8988T (cell line): Measurements from ENCODE around the gene COL15A1.
"Not testable (repeated sequence)": the region's sequence is repeated elsewhere in the genome, so short reads cannot be mapped to it uniquely, and the experiment has no call there.

Source experiments
- DNase-seq: peaks from one replicate; pipeline ENCODE4 v3.0.0; 2011

The COL15A1 gene

DNA sequence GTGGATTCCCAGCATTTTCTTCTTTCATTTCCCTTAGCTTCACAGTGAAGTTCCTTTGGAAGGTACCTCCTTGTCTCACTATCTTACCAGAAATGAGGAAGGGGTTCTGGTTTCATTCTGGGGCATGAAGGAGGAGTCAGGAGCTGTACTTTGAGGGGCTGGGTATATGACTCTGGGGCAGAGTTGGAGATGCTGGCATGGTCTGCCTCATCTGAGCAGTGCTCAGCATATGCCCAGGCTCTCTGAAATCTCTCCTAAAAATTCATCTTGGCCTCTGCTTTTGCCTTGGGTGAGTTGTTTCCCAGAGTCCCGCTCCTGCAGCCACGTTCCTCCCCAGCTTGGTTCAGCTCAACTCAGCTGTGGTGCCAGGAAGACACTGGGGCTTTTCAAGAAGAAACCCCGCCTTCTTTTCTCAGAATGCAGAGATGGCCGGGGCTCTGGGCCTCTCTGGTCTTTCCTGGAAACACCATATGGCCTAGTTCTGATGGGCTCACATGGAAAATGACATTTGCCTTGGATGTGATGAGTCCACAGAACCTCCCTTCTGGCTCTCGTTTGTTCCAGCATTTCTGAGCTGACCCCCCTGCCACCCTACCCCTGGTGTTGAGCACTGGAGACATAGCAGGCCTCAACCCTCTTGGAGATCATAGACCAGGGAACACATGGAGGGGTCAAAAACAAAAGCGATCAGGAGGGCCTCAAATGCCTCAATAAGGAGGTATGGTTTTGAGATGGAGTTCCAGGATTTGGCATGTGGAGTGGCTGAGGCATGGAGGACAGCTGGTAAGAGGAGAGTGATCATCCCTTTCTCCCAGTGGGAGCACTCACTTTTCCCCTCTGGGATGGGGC is 149.2 kb downstream of the COL15A1 start:
- DNase-seq: no peak

DNA sequence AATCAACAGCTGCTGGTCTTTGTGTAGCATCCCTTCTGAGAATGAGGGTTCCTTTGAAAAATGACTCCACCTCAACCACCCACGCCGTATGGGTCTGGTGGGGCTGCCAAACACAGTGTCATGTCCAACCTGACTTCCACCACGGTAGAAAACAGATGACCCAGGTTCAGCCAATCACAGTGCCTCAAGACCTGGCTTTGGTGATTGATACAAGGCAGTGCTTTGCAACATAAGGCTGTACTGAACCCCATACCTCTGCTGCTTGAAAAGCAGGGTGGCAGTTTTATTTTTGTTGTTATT is 149.7 kb downstream of the COL15A1 start:
- DNase-seq: no peak

DNA sequence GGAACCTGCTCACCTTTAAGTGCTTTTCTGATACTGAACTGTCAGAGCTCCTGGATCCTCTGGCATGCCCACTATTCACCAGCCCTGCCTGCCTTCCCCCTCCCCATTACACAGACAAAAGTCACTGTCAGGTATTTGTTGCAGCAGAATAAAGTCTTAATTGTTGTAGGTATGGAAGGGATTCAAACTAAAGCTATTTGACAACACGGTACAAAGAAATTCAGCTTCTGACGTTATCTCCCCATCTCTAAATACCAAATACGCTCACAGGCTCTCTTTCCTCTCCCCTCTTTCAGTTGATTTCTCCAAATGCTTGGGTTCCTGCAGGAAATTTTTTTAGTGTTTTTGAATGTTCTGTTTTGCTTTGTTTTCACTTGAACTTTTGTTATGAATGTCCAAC is 151.9 kb downstream of the COL15A1 start:
- no peak for DNase-seq

DNA sequence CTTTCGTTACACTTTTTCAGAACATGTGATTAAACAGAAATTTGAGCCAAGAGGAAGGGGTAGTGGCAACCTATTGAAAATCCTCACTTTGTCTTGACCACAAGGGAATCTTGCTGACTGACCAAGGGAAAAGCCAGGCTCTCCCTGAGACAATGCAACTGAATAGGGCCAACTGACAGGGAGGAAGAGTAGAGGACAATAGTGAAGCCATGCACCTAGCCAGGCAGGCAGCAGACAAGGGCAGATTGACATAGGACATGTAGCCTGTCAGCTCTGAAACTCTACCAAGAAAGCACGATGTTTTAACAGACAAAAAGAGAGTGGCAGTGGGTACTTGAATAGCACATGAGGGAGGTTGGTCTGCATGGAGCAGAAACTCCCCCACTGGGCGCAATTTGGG is 152.7 kb downstream of the COL15A1 start:
- DNase-seq: no peak

DNA sequence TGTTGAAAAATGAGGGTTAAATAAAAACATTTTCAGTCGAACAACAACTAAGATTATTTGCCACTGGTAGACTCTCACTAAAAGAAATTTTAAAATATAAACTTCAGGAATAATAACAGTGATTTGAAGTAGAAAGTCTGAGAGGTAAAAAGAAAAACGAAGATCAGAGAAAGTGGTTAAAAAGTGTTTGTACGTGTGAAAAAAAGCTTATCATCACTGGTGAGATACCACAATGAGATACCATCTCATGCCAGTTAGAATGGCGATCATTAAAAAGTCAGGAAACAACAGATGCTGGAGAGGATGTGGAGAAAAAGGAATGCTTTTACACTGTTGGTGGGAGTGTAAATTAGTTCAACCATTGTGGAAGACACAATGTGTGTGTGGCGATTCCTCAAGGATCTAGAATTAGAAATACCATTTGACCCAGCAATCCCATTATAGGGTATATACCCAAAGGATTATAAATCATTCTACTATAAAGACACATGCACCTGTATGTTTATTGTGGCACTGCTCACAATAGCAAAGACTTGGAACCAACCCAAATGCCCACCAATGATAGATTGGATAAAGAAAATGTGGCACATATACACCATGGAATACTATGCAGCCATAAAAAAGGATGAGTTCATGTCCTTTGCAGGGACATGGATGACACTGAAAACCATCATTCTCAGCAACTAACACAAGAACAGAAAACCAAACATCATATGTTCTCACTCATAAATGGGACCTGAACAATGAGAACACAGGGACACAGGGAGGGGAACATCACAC is 156.3 kb downstream of the COL15A1 start:
- DNase-seq: not testable (repeated sequence)

DNA sequence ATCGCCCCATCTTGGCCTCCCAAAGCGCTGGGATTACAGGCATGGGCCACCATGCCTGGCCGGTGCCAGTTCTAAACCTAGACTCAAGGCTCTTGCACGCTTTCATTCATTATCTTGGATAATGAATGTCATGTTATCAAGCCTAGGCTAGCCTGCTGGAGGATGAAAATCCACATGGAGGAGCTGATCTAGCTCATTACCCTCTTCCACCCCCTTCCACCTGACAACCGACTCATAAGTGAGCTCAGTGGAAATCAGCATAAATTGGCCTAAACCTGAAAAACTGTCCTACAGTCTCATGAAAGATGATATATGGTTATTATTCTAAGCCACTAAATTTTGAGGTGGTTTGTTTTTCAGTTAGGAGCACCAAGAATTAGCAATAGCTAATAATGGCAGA is 157.6 kb downstream of the COL15A1 start:
- DNase-seq: no peak

DNA sequence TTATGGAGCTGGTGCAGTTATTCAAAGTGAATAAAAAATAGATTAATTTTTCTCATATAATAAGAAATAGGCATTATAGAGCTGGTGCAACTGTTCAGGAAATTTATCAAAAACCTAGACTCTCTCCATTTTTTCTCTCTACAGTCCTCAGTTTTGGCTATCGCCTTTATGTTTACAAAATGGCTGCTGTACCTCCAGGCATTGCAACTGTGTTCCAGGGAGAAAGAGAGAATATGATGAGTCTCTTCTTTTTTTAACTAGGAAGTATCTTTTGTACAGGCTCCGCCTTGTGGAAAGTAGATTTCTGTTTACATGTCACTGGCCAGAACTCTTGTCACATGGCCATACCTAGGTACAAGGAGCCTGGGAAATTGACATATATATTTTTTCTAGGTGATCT is 158.1 kb downstream of the COL15A1 start:
- no peak for DNase-seq

DNA sequence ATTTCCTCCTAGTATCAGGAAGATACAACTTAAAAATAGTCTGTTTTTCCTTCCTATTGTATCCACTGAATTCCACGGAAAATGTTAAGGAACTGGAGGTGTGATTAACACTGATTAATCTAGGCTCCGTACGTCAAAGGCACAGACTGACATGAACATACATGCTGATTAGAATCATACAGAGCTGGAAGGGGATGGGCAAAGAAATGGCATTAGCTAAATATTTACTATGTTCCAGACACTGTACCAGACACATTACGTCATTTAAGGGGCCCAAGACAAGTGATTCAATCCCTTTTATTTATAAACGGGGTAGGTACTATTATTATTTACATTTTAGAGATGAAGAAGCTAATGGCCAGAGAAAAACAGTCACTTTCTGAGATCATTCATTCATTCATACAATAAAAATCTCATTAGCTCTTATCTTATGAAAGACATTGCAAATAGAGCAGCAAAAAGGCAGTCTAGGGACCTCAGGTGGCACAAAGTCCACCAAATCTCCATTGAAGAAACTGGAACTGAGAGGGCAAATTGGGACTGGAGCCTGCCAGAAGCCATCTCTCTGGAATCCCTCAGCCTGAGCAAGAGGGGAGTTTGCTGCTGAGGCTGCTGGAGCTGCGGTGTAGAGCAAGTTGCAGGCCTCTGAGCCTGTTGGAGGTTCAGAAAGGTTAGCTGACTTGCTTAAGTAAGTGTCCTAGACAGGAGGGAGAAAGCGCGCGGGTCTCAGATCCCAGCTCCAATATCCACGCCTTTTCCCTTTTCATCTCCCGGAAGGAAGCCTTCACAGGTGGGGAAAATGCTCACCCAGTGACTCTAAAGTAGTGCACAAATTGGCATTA is 159.6 kb downstream of the COL15A1 start:
- no peak for DNase-seq

DNA sequence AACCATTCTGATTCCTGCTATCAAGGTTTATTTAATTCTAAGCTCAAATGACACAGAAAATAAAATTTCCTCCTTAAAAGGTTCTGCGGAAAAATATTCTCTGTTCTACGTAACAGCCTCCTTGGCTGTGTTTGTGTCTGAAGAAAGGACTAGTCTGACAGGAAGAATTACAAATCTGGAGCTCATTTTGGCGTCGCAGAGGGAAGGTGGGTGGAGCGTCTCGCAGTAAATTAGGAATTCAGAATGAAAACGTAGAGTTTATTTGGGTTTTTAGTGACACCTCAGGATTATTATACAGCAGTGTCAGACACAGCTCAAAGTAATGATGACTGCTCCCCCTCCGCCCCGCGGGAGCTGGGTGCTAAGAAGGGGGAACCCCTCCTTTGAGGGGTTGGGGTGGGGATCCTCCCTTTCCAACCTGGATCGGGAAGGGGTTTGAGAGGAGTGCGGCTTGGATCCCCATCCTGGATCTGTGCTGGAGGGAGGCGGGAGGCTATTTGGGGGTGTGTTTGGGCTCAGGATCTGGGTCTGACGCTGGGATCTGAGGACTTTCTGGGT is 160.3 kb downstream of the COL15A1 start:
- DNase-seq: no peak

DNA sequence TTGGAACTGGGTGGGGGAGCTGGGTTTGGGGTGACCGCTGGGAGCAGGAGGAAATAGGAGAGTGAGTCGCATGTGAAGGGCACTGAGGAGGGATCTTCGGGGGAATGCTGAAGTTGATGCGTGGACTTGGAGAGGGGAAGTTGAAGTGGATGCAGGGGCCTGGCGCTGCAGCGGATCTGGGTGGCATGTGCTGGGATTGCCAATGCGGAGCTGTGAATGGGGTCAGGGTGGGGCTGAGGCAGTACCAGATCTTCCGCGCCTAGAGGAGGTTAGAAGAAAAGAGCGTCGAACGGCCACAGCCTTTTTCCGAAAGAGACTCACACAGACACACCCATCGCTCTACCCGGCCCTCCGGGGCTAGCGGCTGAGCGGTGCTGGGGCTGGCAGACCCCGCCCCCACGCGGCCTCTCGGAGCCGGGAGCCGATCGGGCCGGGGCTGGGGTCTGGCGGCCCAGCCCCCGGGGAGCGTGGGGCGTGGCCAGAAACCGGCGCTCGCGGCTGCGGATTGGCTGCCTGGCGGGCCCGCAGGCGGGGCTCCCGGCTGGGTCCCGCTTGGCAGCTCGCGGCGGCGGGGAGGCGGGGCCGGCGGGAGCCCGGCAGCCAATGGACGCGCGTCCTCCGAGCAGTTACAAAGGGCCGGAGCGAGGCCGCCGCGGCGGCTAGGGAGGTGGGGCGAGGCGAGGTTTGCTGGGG is 160.9 kb downstream of the COL15A1 start, which contains the start of gene TGFBR1:
TSS of gene TGFBR1 (plus strand) at position 655 of the 693 bp plus-strand sequence. CDS start 93 bp downstream, outside the sequence.
- peak; percentile 96 for DNase-seq

DNA sequence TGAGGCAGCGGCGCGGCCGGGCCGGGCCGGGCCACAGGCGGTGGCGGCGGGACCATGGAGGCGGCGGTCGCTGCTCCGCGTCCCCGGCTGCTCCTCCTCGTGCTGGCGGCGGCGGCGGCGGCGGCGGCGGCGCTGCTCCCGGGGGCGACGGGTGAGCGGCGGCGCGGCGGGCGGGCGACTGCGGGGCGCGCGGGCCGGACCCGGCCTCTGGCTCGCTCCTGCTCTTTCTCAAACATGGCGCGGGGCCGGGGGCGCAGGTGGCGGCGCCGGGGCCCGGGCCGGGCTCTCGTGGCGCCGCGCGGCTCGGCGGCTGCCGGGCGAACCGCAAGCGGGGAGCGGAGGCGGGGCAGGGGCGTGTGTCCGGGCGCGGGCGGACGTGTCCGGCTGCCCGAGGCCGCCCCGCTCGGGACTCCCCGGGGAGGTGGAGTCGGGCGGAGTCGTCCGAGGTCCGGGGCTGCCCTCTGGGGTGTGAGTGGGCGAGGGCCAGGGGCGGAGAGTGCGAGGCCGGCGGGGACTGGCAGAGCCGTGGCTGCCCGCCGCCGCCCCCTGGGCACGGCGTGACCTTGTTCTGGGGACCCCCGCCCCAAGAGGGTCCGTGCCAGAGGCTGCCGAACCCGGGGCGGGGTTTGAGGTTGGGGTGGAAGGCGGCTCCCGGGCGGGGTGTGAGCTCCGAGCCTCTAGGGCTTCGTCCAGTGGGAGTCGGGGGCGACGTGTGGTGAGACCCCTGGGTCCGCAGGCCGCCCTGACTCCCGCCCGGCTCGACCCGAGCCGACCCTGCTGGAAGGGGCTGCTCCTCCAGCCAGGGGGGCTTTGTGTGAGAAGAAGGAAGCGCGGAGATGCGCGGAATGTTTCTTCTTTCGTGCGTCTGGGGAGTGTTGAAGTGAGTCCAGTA is 161.7 kb downstream of the COL15A1 start:
- DNase-seq: peak; percentile 80

DNA sequence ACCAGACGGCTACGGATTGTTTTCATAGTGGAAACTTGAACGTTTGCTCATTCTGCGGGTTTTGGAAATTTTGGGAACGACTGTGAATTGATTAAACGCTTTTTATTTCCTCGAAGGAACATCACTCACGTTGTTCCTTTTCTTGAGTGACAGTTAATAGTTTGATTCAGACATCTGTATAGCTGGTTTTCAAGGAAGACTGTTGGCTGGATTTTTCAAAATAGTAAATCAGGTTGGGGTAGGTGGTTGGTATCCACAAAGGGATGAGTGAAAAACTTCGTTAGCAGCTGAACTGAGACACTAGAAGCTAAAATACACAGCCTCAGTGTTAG is 162.3 kb downstream of the COL15A1 start:
- no peak for DNase-seq

DNA sequence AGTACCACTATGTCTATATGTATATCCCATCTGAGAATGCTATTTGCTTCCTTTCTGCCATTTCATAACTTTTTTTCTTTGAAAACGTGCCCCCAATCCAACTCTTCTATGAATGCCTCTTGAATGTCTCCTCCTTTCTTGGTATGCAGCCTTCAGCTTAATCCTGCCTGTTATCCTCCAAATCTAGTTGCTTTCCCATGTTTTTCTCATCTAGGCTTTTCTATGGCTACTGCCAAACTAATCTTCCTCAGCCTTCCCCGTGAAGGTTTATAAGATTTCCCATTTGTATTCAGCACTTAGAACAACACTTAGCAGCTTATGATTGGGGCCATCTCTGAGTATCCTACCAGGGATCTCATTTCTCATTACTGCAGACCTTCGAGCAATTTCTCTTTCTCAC is 163.7 kb downstream of the COL15A1 start:
- DNase-seq: no peak

DNA sequence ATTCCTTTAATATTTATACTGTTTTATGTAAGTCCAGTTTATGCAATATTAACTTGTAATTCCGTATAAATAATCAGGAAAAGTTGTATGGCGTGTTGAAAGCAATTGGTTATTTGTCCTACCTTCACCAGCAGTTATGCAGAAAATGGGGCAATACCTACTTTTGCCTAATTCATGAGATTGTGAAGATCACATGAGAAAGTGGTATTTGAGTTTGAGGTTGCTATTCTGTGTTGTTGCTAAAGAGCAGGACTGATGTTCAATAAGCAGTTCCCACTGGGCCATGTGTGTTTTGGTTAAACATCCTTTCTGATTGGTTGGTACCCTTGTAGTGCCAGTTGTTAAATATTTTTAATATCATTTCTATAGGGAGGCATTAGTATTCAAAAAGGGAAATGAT is 164.4 kb downstream of the COL15A1 start:
- no peak for DNase-seq

DNA sequence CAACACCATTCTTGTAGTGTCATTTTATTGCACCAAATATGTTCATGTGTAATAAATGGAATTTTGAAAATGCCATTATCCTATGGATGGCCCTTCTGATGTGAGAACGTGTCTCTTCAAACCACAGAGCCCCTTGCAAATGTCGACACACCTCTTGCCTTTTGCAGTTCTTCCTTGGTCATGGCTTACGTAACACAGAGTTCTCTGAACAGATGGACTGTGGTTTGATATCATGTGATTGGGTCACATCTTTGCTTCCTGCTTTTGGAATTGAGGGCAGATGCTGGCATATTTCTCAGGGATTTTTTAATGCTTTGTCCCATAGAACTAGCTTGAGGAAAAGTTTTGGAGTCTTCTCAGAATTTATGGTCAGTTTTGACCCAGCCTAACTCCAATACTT is 165.8 kb downstream of the COL15A1 start:
- no peak for DNase-seq

DNA sequence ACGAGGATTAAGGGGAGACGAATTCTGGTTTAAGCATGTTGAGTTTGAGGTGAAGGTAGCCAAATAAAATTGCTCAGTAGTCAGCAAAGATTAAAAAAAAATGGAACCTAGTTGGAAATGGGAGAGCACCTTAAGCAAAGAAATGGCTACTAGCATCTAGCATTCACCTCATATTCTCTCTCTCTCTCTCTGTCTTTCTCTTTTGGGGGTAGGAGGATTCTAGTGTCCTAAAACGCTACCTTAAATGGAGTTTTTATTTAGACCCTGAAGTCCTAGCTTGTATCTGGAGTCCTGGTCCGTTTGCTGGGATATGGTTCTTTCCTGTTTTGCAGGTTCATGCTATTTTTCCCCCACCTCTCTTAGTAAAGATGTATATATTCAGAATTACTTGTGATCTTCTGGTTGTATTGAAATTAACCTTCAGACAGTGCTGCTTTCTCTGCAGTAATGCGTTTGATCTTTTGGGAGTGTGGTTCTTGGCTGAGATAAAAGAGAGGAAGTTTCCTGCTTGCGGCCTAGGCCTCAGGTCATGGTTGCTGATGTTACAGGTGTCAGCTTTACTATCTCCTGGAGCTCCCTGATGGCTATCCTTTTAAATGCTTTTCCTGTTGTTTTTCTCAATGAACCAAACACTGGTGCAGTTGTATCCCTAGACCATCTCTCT is 169.2 kb downstream of the COL15A1 start:
- no peak for DNase-seq

DNA sequence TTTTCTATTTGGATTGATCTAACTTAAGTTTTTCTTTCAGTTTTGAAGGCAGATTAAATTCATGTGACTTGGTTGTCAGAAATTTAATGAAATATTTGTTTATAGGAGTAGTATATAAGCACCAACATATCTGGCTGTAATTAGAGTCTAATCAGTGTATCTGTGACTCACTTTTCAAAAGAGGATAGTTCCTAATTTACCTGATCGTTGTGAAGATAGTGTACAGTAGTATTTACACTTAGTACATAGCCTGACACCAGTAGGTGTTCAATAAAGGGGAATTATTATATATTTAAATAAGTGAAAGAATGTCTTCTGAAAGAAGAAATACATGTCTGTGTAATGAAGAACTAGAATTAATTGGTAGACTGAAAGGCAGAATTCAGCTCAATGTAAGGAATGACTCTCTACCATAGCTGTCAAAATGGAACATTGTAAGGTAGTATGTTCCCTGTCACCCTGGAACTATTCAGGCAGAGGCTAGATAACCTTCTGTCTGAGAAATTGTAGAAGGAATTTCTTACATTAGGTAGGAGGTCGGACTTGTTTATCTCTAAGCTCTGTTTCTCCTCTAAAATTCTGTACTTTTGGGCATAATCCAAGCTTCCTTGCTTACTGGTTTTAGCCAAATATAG is 169.8 kb downstream of the COL15A1 start:
- DNase-seq: no peak

DNA sequence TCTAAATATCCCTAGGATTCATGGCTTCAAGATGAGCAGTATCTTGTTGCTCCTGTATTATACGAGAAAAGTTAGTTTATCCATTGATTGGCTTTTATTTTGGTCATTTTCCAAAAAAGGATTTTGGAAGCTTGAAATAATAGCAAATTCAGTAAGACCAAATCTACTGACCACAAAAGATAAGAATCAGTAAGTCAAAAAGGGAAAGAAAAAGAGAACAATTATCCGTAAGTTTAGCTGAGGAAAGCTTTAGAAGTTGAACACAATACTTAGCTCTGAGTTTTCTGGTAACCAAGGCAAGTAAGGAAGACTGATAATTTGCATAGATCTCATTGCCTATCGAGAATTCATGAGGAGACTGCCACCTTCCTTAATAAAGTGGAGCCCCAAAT is 170.3 kb downstream of the COL15A1 start:
- DNase-seq: no peak

DNA sequence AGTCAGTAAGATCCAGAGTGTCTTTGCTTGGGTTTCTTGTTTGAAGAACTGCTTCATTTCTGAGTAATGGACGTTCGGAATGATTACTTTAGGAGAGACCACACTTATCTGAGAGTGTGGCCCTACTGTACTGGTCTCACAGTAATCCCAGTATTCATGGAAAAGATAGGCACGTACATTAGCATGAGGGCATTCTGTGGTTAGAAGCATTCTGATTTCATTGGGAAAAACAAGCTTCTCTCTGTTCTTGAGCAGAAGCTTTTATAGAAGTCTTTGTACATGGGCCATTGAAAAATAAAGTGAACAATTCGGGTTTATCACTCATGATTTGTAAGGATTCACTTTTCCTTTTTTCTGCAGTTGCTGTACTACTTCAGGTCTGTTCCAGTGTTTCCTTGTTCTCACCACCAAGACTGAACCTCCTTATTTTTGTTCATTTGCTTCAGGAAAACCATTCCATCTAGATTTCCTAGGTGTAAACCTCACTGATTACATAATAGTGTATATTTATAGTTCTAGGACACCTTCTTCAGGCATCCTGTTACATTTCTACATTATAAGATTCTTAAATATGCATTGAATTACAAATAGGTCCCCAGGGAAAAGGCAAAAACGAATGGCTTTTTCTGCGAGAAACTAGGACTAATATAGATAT is 171.3 kb downstream of the COL15A1 start:
- no peak for DNase-seq

DNA sequence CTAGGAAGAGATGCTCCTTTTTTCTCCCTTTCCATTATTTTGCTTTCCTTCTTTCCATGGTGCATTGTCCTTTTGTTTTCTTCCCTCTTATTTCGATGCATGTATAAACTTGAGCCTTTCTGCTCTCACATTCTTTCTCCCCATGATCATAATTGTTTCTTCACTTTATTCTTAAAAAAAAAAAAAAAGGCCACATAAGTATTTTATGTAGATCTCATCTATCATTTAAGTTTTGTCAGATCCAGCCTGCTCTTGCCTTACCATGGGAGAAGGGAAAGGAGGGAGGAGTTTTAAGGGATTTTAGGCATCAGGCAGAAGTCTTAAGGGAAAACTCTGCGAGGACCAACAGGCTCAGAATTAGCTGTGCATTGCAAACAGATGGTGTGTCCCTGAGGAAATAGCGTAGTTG is 172.3 kb downstream of the COL15A1 start:
- DNase-seq: no peak
